IMR-90 (cell line): ENCODE measurements around the gene SLTM. TPM values are rescaled to one million over a fixed set of nuclear protein-coding genes. Genes with fewer than 3 reads are reported as not detected.

Experiments
- ATAC-seq: fragments of 200-7000 bp; cut with Tn5 transposase; 2 replicates; pipeline ENCODE4 v1.9.1; 2020; ENCODE audit warnings: low read depth, mild to moderate bottlenecking, moderate library complexity
- BruUV-seq: library from RNA; stranded (reverse); fragments of 400-500 nt; replicated peaks from 2 replicates; lab custom pipeline; 2021; lab: Mats Ljungman, UMichigan
- CTCF ChIA-PET: fragments of 300-600 bp; formaldehyde crosslinking; extraction: SDS; loops from one replicate; lab custom pipeline; 2021; ENCODE audit warnings: antibody characterized with exemption; lab: Yijun Ruan, JAX
- POLR2A ChIA-PET: fragments of 300-600 bp; sonication (Branson Sonifier 250); formaldehyde crosslinking; loops from one replicate; lab custom pipeline; 2022; ENCODE audit warnings: antibody characterized with exemption; ENCODE audit not compliant: unreplicated experiment; lab: Charles Lee
- DNase-seq: peaks from one replicate; pipeline ENCODE4 v3.0.0; 2013
- H2AFZ ChIP-seq: replicated peaks from 2 replicates; pipeline ENCODE3; 2013; ENCODE audit warnings: low read length, mild to moderate bottlenecking; ENCODE audit not compliant: poor library complexity
- H2AK5ac ChIP-seq: 2 replicates; pipeline ENCODE4 v1.6.1; 2013; ENCODE audit warnings: low read depth, low read length, inconsistent platforms
- H2AK9ac ChIP-seq: replicated peaks from 2 replicates; pipeline ENCODE3; 2013; ENCODE audit warnings: mild to moderate bottlenecking, low read depth, low read length, moderate library complexity; ENCODE audit not compliant: poor library complexity
- H2BK120ac ChIP-seq: 2 replicates; pipeline ENCODE4 v1.6.1; 2013; ENCODE audit warnings: low read depth, low read length, inconsistent platforms
- H2BK15ac ChIP-seq: 3 replicates; pipeline ENCODE4 v1.6.1; 2013; ENCODE audit warnings: low read depth, low read length, inconsistent platforms
- H2BK20ac ChIP-seq: 2 replicates; pipeline ENCODE4 v1.6.1; 2013; ENCODE audit warnings: low read depth, mild to moderate bottlenecking, inconsistent platforms, low read length, moderate library complexity
- H2BK5ac ChIP-seq: 2 replicates; pipeline ENCODE4 v1.6.1; 2013; ENCODE audit warnings: mild to moderate bottlenecking, low read depth, low read length, inconsistent platforms; ENCODE audit not compliant: poor library complexity, severe bottlenecking
- H3K14ac ChIP-seq: replicated peaks from 2 replicates; pipeline ENCODE4 v1.6.1; 2013; ENCODE audit warnings: low read depth, low read length, inconsistent platforms
- H3K18ac ChIP-seq: 2 replicates; pipeline ENCODE4 v1.6.1; 2013; ENCODE audit warnings: low read depth, low read length, control low read depth
- H3K23ac ChIP-seq: 2 replicates; pipeline ENCODE4 v1.6.1; 2013; ENCODE audit warnings: low read depth, low read length, inconsistent platforms
- H3K27ac ChIP-seq: 2 replicates; pipeline ENCODE4 v1.5.1; 2013; ENCODE audit warnings: mild to moderate bottlenecking, control low read depth, low read length; ENCODE audit not compliant: insufficient read depth
- H3K27me3 ChIP-seq: 2 replicates; pipeline ENCODE4 v1.6.1; 2013; ENCODE audit warnings: low read length; ENCODE audit not compliant: control insufficient read depth, insufficient read depth
- H3K36me3 ChIP-seq: 2 replicates; pipeline ENCODE4 v1.6.1; 2013; ENCODE audit warnings: low read length, mixed read lengths; ENCODE audit not compliant: control insufficient read depth, insufficient read depth
- H3K4ac ChIP-seq: 2 replicates; pipeline ENCODE4 v1.6.1; 2013; ENCODE audit warnings: low read depth, low read length, inconsistent platforms
- H3K4me1 ChIP-seq: 2 replicates; pipeline ENCODE4 v1.6.1; 2013; ENCODE audit warnings: low read length, mixed read lengths; ENCODE audit not compliant: control insufficient read depth, insufficient read depth
- H3K4me2 ChIP-seq: 2 replicates; pipeline ENCODE4 v1.6.1; 2013; ENCODE audit warnings: low read depth, mild to moderate bottlenecking, control low read depth, low read length, moderate library complexity
- H3K4me3 ChIP-seq: 2 replicates; pipeline ENCODE4 v1.5.1; 2013; ENCODE audit warnings: low read depth, mild to moderate bottlenecking, control low read depth, low read length, moderate library complexity; ENCODE audit not compliant: insufficient read depth
- H3K56ac ChIP-seq: 2 replicates; pipeline ENCODE4 v1.6.1; 2013; ENCODE audit warnings: low read length, inconsistent platforms; ENCODE audit not compliant: insufficient read depth; ENCODE audit errors: extremely low read depth
- H3K79me1 ChIP-seq, 2 experiments: 2 replicates each; pipeline ENCODE4 v1.6.1; 2013; ENCODE audit warnings: low read length in 2 of 2, inconsistent platforms in 1 of 2, low read depth in 1 of 2
- H3K9ac ChIP-seq: 2 replicates; pipeline ENCODE4 v1.6.1; 2013; ENCODE audit warnings: low read depth, low read length, control low read depth
- H3K9me1 ChIP-seq: 2 replicates; pipeline ENCODE4 v1.6.1; 2013; ENCODE audit warnings: low read length, inconsistent platforms; ENCODE audit not compliant: insufficient read depth
- H3K9me3 ChIP-seq: 2 replicates; pipeline ENCODE4 v1.6.1; 2013; ENCODE audit warnings: low read length; ENCODE audit not compliant: control insufficient read depth, insufficient read depth
- H4K20me1 ChIP-seq: 2 replicates; pipeline ENCODE4 v1.6.1; 2013; ENCODE audit warnings: low read length, inconsistent platforms; ENCODE audit not compliant: insufficient read depth
- H4K5ac ChIP-seq: 2 replicates; pipeline ENCODE4 v1.6.1; 2013; ENCODE audit warnings: mild to moderate bottlenecking, low read depth, low read length, control low read depth
- H4K8ac ChIP-seq, 2 experiments: 2 replicates each; pipeline ENCODE4 v1.6.1; 2013; ENCODE audit warnings: low read depth in 2 of 2, low read length in 2 of 2, control low read depth in 1 of 2, inconsistent platforms in 1 of 2
- H4K91ac ChIP-seq: 2 replicates; pipeline ENCODE4 v1.6.1; 2013; ENCODE audit warnings: low read depth, low read length, inconsistent platforms; ENCODE audit not compliant: insufficient read depth
- BHLHE40 ChIP-seq: fragments of 150-350 bp; IDR thresholded peaks from 2 replicates; pipeline ENCODE4 v1.6.1; 2016; ENCODE audit warnings: mild to moderate bottlenecking, low read depth, low read length
- CEBPB ChIP-seq: IDR thresholded peaks from 2 replicates; pipeline ENCODE4 v1.6.1; 2012; ENCODE audit warnings: low read depth, low read length, improper control_type of control experiment
- CHD1 ChIP-seq: IDR thresholded peaks from 2 replicates; pipeline ENCODE4 v1.6.1; 2012; ENCODE audit warnings: low read depth, low read length, improper control_type of control experiment
- FOS ChIP-seq: fragments of 150-350 bp; IDR thresholded peaks from 2 replicates; pipeline ENCODE4 v1.6.1; 2016; ENCODE audit warnings: low read depth, low read length
- MAZ ChIP-seq: IDR thresholded peaks from 2 replicates; pipeline ENCODE4 v1.6.1; 2012; ENCODE audit warnings: low read depth, mild to moderate bottlenecking, low read length, improper control_type of control experiment, moderate library complexity, borderline replicate concordance
- MXI1 ChIP-seq: IDR thresholded peaks from 2 replicates; pipeline ENCODE4 v1.6.1; 2012; ENCODE audit warnings: low read depth, mild to moderate bottlenecking, low read length, moderate library complexity, borderline replicate concordance
- NFE2L2 ChIP-seq: fragments of 150-350 bp; IDR thresholded peaks from 2 replicates; pipeline ENCODE4 v1.6.1; 2016; ENCODE audit warnings: low read depth, mild to moderate bottlenecking, low read length
- POLR2A ChIP-seq: IDR thresholded peaks from 2 replicates; pipeline ENCODE4 v1.6.1; 2012; ENCODE audit warnings: mild to moderate bottlenecking, low read depth, low read length
- RAD21 ChIP-seq: IDR thresholded peaks from 2 replicates; pipeline ENCODE4 v1.6.1; 2012; ENCODE audit warnings: low read length, improper control_type of control experiment
- RCOR1 ChIP-seq: IDR thresholded peaks from 2 replicates; pipeline ENCODE4 v1.6.1; 2012; ENCODE audit warnings: mild to moderate bottlenecking, low read length, improper control_type of control experiment; ENCODE audit not compliant: insufficient replicate concordance
- RFX5 ChIP-seq: IDR thresholded peaks from 2 replicates; pipeline ENCODE4 v1.8.0; 2012; ENCODE audit warnings: low read depth, mild to moderate bottlenecking, low read length, moderate library complexity
- WGBS, 2 experiments: methylation state at CpG; one replicate each; pipeline versions ENCODE4 v1.1.5 to v1.1.7; 2013; ENCODE audit warnings: missing lambda C conversion rate in 2 of 2; ENCODE audit not compliant: insufficient read length in 1 of 2; ENCODE audit errors: extremely low coverage in 2 of 2; 5-methylcytosine and 5-hydroxymethylcytosine counted together
- dilution Hi-C: fragments of 300-500 bp; cut with HindIII; formaldehyde crosslinking; loops from one replicate; pipeline ENCODE4 v1.14.3; 2018; ENCODE audit warnings: low sequenced_read_pairs; ENCODE audit not compliant: unreplicated experiment
- in situ Hi-C: fragments of 300-500 bp; cut with MboI; formaldehyde crosslinking; loops from 3 replicates; pipeline ENCODE4 v1.14.3; 2019; ENCODE audit warnings: low sequenced_read_pairs, inconsistent platforms, mixed read lengths
- intact Hi-C: fragments of 100-400 bp; cut with micrococcal nuclease; formaldehyde crosslinking; loops from 2 replicates; pipeline ENCODE4 v1.10.0; 2022
- polyA plus RNA-seq, 3 experiments: library from polyadenylated mRNA; depleted of rRNA; stranded (reverse); fragments of >200 nt; gene quantifications; 2 replicates each; pipeline ENCODE4 v1.2.3, GENCODE V29; 2012; ENCODE audit warnings: low replicate concordance in 1 of 3
- total RNA-seq: library from RNA; depleted of rRNA; stranded (reverse); fragments of >200 nt; gene quantifications from 2 replicates; pipeline ENCODE4 v1.2.3, GENCODE V29; 2012
- TF ChIP-seq, protein P1 (sequence below): conservative IDR thresholded peaks from 2 replicates; pipeline ENCODE4 v1.5.1; 2012; ENCODE audit warnings: mild to moderate bottlenecking, low read depth, low read length, improper control_type of control experiment
- TF ChIP-seq, protein P2 (sequence below): fragments of 150-350 bp; IDR thresholded peaks from 2 replicates; pipeline ENCODE4 v1.6.1; 2017; ENCODE audit warnings: mild to moderate bottlenecking, antibody characterized with exemption, low read length, low read depth

Gene SLTM
- total and polyA plus RNA-seq, 2 of the 4 experiments (the other 2 are of a cell fraction) = 36.0 to 57.6 TPM

DNA sequence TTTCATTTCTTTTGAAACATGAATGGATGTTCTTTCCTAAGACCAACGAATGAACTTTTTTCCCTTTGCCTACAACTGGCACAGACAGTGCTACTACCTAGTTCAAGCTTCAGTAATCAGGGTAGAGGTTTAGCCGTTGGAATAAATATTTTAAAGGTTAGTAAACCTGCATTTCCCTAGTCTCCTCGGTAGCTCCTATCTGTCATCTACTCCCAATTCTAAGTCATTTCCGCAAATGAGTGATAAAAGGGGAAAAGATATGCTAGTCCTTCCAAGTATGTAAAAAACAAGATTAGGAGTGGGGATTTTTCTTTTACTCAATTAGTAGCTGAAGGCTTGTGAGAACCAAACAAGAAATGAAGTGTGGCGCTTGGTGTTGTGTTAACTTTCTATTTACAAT, 15.2 kb downstream of the SLTM start:
- Histone ChIP-seq H3K4me3 (no peak overlapping the region), H2AK5ac (no peak overlapping the region), H3K56ac (no peak overlapping the region), H2AK9ac (no peak overlapping the region), H3K14ac (no peak overlapping the region), H3K27me3 (no peaks in the 10 kb centered on the region), H3K79me1 (peaks cover 42 to 65% of the 10 kb centered on the region in 2 experiments), H2BK5ac (no peak overlapping the region), H3K18ac (no peak overlapping the region), H4K91ac (no peak overlapping the region), H3K4ac (no peak overlapping the region), H3K9ac (no peak overlapping the region), H4K20me1 (peaks cover 22% of the 10 kb centered on the region), H3K4me1 (peaks cover 4% of the 10 kb centered on the region; the same call in 1 of the 2 replicates), H4K8ac (no peak overlapping the region), H2AFZ (no peak overlapping the region), H3K23ac (no peak overlapping the region), H2BK20ac (no peak overlapping the region), H3K9me1 (peaks cover 5% of the 10 kb centered on the region), H2BK15ac (no peak overlapping the region), H3K27ac (no peak overlapping the region), H3K9me3 (no peaks in the 10 kb centered on the region), H3K4me2 (no peak overlapping the region), H4K5ac (no peak overlapping the region), H2BK120ac (no peak overlapping the region), H3K36me3 (peaks cover 7% of the 10 kb centered on the region)
- ATAC-seq (no peak), DNase-seq (no peak)
- in situ Hi-C loops (no loop called here), dilution Hi-C loops (no loop called here), intact Hi-C loops (no loop called here)
- BruUV-seq = no TSS peak
- no CpG with 5 or more reads among the region's 5 CpGs for WGBS, 2 experiments
- no peak for TF ChIP-seq POLR2A
- TF ChIP-seq, protein P1, sequence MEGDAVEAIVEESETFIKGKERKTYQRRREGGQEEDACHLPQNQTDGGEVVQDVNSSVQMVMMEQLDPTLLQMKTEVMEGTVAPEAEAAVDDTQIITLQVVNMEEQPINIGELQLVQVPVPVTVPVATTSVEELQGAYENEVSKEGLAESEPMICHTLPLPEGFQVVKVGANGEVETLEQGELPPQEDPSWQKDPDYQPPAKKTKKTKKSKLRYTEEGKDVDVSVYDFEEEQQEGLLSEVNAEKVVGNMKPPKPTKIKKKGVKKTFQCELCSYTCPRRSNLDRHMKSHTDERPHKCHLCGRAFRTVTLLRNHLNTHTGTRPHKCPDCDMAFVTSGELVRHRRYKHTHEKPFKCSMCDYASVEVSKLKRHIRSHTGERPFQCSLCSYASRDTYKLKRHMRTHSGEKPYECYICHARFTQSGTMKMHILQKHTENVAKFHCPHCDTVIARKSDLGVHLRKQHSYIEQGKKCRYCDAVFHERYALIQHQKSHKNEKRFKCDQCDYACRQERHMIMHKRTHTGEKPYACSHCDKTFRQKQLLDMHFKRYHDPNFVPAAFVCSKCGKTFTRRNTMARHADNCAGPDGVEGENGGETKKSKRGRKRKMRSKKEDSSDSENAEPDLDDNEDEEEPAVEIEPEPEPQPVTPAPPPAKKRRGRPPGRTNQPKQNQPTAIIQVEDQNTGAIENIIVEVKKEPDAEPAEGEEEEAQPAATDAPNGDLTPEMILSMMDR = no peak
- no peak for TF ChIP-seq FOS
- TF ChIP-seq, protein P2, sequence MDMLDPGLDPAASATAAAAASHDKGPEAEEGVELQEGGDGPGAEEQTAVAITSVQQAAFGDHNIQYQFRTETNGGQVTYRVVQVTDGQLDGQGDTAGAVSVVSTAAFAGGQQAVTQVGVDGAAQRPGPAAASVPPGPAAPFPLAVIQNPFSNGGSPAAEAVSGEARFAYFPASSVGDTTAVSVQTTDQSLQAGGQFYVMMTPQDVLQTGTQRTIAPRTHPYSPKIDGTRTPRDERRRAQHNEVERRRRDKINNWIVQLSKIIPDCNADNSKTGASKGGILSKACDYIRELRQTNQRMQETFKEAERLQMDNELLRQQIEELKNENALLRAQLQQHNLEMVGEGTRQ = no peak
- TF ChIP-seq MXI1 = no peak
- TF ChIP-seq CEBPB = no peak
- no peak for TF ChIP-seq RAD21
- TF ChIP-seq NFE2L2 = no peak
- no peak for TF ChIP-seq BHLHE40
- no peak for TF ChIP-seq RFX5
- no peak for TF ChIP-seq CHD1
- TF ChIP-seq RCOR1 = no peak
- TF ChIP-seq MAZ = no peak
- CTCF ChIA-PET = no interaction called here
- POLR2A ChIA-PET = no interaction called here
